ENCODE measurements around the gene PRKG1. TPM values are rescaled to one million over a fixed set of nuclear protein-coding genes. Genes with fewer than 3 reads are reported as not detected.

PRKG1 gene
- total and polyA plus RNA-seq, 2 of the 4 experiments (the other 2 are of a cell fraction), result 3.5 to 18.3 TPM

GRCh38 chr10:51364674-51365073 lies 290.4 kb downstream of the PRKG1 start:
- TF ChIP-seq MXI1 (IDR thresholded peaks at IDR 0.05; ENCODE audit: borderline replicate concordance, low read depth, low read length), result no peak
- no peak for TF ChIP-seq USF2 (IDR thresholded peaks at IDR 0.05; ENCODE audit: low read depth, low read length)
- TF ChIP-seq FOS (IDR thresholded peaks at IDR 0.05; ENCODE audit: low read depth, low read length), result no peak
- TF ChIP-seq MAZ (IDR thresholded peaks at IDR 0.05; ENCODE audit: borderline replicate concordance, low read depth, low read length), result no peak
- TF ChIP-seq SMC3 (IDR thresholded peaks at IDR 0.05; ENCODE audit: low read depth, low read length), result no peak
- no peak for TF ChIP-seq RAD21 (IDR thresholded peaks at IDR 0.05; ENCODE audit: low read length)
- TF ChIP-seq ELK1 (IDR thresholded peaks at IDR 0.05; ENCODE audit: borderline replicate concordance, low read depth, low read length), result no peak
- no peak for TF ChIP-seq NFE2L2 (IDR thresholded peaks at IDR 0.05; ENCODE audit: low read depth, low read length)
- no peak for TF ChIP-seq CEBPB (IDR thresholded peaks at IDR 0.05; ENCODE audit: low read depth, low read length)
- no peak for TF ChIP-seq BHLHE40 (IDR thresholded peaks at IDR 0.05; ENCODE audit: low read depth, low read length)
- TF ChIP-seq CTCF (conservative IDR thresholded peaks at IDR 0.05; ENCODE audit: low read depth, low read length), result no peak
- no peak for TF ChIP-seq MAFK (IDR thresholded peaks at IDR 0.05; ENCODE audit: low read depth, low read length)
- TF ChIP-seq POLR2A (IDR thresholded peaks at IDR 0.05; ENCODE audit: low read depth, low read length), result no peak
- TF ChIP-seq RCOR1 (IDR thresholded peaks at IDR 0.05; ENCODE audit: insufficient replicate concordance, low read length), result no peak
- no peak for TF ChIP-seq RFX5 (IDR thresholded peaks at IDR 0.05; ENCODE audit: low read depth, low read length)
- TF ChIP-seq CHD1 (IDR thresholded peaks at IDR 0.05; ENCODE audit: low read depth, low read length), result no peak

More at GRCh38 chr10:51364674-51365073, 290.4 kb downstream of the PRKG1 start:
- Histone ChIP-seq H3K9ac (ENCODE audit: low read depth, low read length) (no peak overlapping the region), H3K4me2 (ENCODE audit: low read depth, low read length) (no peak overlapping the region), H3K4me3 (ENCODE audit: insufficient read depth, low read depth, low read length) (no peak overlapping the region), H3K18ac (ENCODE audit: low read depth, low read length) (no peak overlapping the region), H2AK5ac (ENCODE audit: low read depth, low read length) (no peak overlapping the region), H2AK9ac (replicated peaks; ENCODE audit: low read depth, low read length, poor library complexity) (no peak overlapping the region), H2BK120ac (ENCODE audit: low read depth, low read length) (no peak overlapping the region), H2BK20ac (ENCODE audit: low read depth, low read length) (no peak overlapping the region), H4K5ac (ENCODE audit: low read depth, low read length) (no peak overlapping the region), H3K36me3 (ENCODE audit: control insufficient read depth, insufficient read depth, low read length) (no peaks in the 10 kb centered on the region), H3K27me3 (ENCODE audit: control insufficient read depth, insufficient read depth, low read length) (no peaks in the 10 kb centered on the region), H3K56ac (ENCODE audit: extremely low read depth, insufficient read depth, low read length) (no peak overlapping the region), H2BK5ac (ENCODE audit: low read depth, low read length, poor library complexity, severe bottlenecking) (no peak overlapping the region), H3K27ac (ENCODE audit: insufficient read depth, low read length) (no peak overlapping the region), H3K9me3 (ENCODE audit: control insufficient read depth, insufficient read depth, low read length) (no peaks in the 10 kb centered on the region), H3K23ac (ENCODE audit: low read depth, low read length) (no peak overlapping the region), H4K91ac (ENCODE audit: insufficient read depth, low read depth, low read length) (no peak overlapping the region), H3K9me1 (ENCODE audit: insufficient read depth, low read length) (no peaks in the 10 kb centered on the region), H2AFZ (replicated peaks; ENCODE audit: low read length, poor library complexity) (no peak overlapping the region), H4K8ac (ENCODE audit: low read depth in 2 of 2, low read length in 2 of 2) (no peak overlapping the region), H3K4me1 (ENCODE audit: control insufficient read depth, insufficient read depth, low read length) (no peaks in the 10 kb centered on the region), H2BK15ac (ENCODE audit: low read depth, low read length) (no peak overlapping the region), H4K20me1 (ENCODE audit: insufficient read depth, low read length) (no peaks in the 10 kb centered on the region), H3K79me1 (ENCODE audit: low read depth in 1 of 2, low read length in 2 of 2) (peaks cover 3 to 7% of the 10 kb centered on the region in 2 experiments; a peak in 3 of 4 replicates), H3K14ac (replicated peaks; ENCODE audit: low read depth, low read length) (no peak overlapping the region), H3K4ac (ENCODE audit: low read depth, low read length) (no peak overlapping the region)
- no CpG with 5 or more reads among the region's 2 CpGs for WGBS, 2 experiments (ENCODE audit: extremely low coverage in 2 of 2, insufficient read length in 1 of 2)
- CTCF ChIA-PET, result no interaction called here
- ATAC-seq (ENCODE audit: low read depth), result no peak
- POLR2A ChIA-PET (ENCODE audit: unreplicated experiment), result no interaction called here
- DNase-seq, result peak; percentile 36
- dilution Hi-C loops (cut with HindIII; ENCODE audit: low sequenced_read_pairs, unreplicated experiment) (no loop called here), in situ Hi-C loops (cut with MboI; ENCODE audit: low sequenced_read_pairs) (no loop called here), intact Hi-C loops (cut with micrococcal nuclease) (no loop called here)
- BruUV-seq (replicated peaks), result no TSS peak
